Glutamatergic neuron (in vitro differentiated cells): ENCODE results near the gene MARCHF6. TPM values are rescaled to one million over a fixed set of nuclear protein-coding genes. Genes with fewer than 3 reads are reported as not detected.
"Not testable (repeated sequence)": the region's sequence is repeated elsewhere in the genome, so short reads cannot be mapped to it uniquely, and the experiment has no call there.

ENCODE experiments used
- DNase-seq: peaks from one replicate; pipeline ENCODE4 v3.0.0; 2022
- H3K27ac Mint-ChIP-seq: one replicate; pipeline ENCODE4 v1.8.0; 2020; ENCODE audit warnings: mild to moderate bottlenecking, mixed read lengths, inconsistent platforms; ENCODE audit not compliant: unreplicated experiment
- H3K27me3 Mint-ChIP-seq: one replicate; pipeline ENCODE4 v1.8.0; 2020; ENCODE audit warnings: mild to moderate bottlenecking, moderate library complexity, mixed read lengths, inconsistent platforms; ENCODE audit not compliant: unreplicated experiment
- H3K36me3 Mint-ChIP-seq: one replicate; pipeline ENCODE4 v1.8.0; 2020; ENCODE audit warnings: mild to moderate bottlenecking, mixed read lengths, inconsistent platforms; ENCODE audit not compliant: unreplicated experiment
- H3K4me1 Mint-ChIP-seq: one replicate; pipeline ENCODE4 v1.8.0; 2020; ENCODE audit warnings: mild to moderate bottlenecking, low read depth, mixed read lengths, inconsistent platforms; ENCODE audit not compliant: unreplicated experiment
- H3K4me3 Mint-ChIP-seq: one replicate; pipeline ENCODE4 v1.8.0; 2020; ENCODE audit warnings: mild to moderate bottlenecking, mixed read lengths, inconsistent platforms; ENCODE audit not compliant: unreplicated experiment
- H3K9me3 Mint-ChIP-seq: one replicate; pipeline ENCODE4 v1.8.0; 2020; ENCODE audit warnings: mild to moderate bottlenecking, moderate library complexity, mixed read lengths, inconsistent platforms; ENCODE audit not compliant: unreplicated experiment
- CTCF ChIP-seq: fragments of 200-600 bp; sonication (generic); IDR thresholded peaks from one replicate; pipeline ENCODE4 v1.5.0; 2021; ENCODE audit not compliant: partially characterized antibody, unreplicated experiment
- total RNA-seq: library from RNA; stranded (reverse); fragmentation: NEBNext Ultra II Directional; extraction: Animal tissue kit (Norgen Biotek cat#: 25700); gene quantifications from one replicate; pipeline ENCODE4 v1.2.1, GENCODE V29; 2021; ENCODE audit not compliant: unreplicated experiment

Gene MARCHF6
- total RNA-seq, 1 donor from 2014 or later: 245 TPM

GRCh38 chr5:10307206-10308148 lies 46.0 kb upstream of the MARCHF6 start, which contains the start of gene CMBL:
CMBL (minus strand) TSS chr5:10307902; CDS start chr5:10290762, 17,140 bp downstream.
- Mint-ChIP-seq H3K4me1 (peaks cover 15% of the 10 kb centered on the region), H3K27me3 (peaks cover 15% of the 10 kb centered on the region), H3K9me3 (peaks cover 6% of the 10 kb centered on the region), H3K4me3 (peak within 1 kb of the TSS; percentile 83), H3K27ac (no peak within 1 kb of the TSS), H3K36me3 (no peaks in the 10 kb centered on the region)
- peak; percentile 52 for DNase-seq
- no peak for TF ChIP-seq CTCF

GRCh38 chr5:10308844-10309243 lies 44.7 kb upstream of the MARCHF6 start:
- H3K4me1 Mint-ChIP-seq: peaks cover 13% of the 10 kb centered on the region
- DNase-seq: no peak
- no peaks in the 10 kb centered on the region for H3K36me3 Mint-ChIP-seq
- H3K9me3 Mint-ChIP-seq: peaks cover 6% of the 10 kb centered on the region
- TF ChIP-seq CTCF: no peak
- peaks cover 12% of the 10 kb centered on the region for H3K27me3 Mint-ChIP-seq
- H3K27ac Mint-ChIP-seq: no peak overlapping the region
- peak overlapping the region; percentile 49 for H3K4me3 Mint-ChIP-seq

GRCh38 chr5:10310066-10310779 lies 43.3 kb upstream of the MARCHF6 start:
- Mint-ChIP-seq H3K9me3 (peaks cover 5% of the 10 kb centered on the region), H3K27ac (no peak overlapping the region), H3K36me3 (peaks cover 5% of the 10 kb centered on the region), H3K4me1 (peaks cover 9% of the 10 kb centered on the region), H3K27me3 (peaks cover 11% of the 10 kb centered on the region), H3K4me3 (no peak overlapping the region)
- no peak for TF ChIP-seq CTCF
- no peak for DNase-seq

- not testable (repeated sequence) for H3K27ac Mint-ChIP-seq, DNase-seq, H3K4me3 Mint-ChIP-seq, H3K4me1 Mint-ChIP-seq, H3K36me3 Mint-ChIP-seq, H3K27me3 Mint-ChIP-seq, H3K9me3 Mint-ChIP-seq
Measured at GRCh38 chr5:10310835-10311570, 42.5 kb upstream of the MARCHF6 start.
